SK-N-MC (cell line): ENCODE results near the gene SSH3.
"Not testable (repeated sequence)": the region's sequence is repeated elsewhere in the genome, so short reads cannot be mapped to it uniquely, and the experiment has no call there.

Experiments
- DNase-seq: peaks from one replicate; pipeline ENCODE4 v3.0.0-alpha.2; 2011; ENCODE audit warnings: low read depth, low spot score
- H3K27ac ChIP-seq: fragments of 200-600 bp; sonication (generic); 2 replicates; pipeline ENCODE4 v1.5.1; 2016; ENCODE audit warnings: mixed run types
- H3K36me3 ChIP-seq: fragments of 200-600 bp; sonication (generic); 2 replicates; pipeline ENCODE4 v1.6.1; 2017; ENCODE audit warnings: antibody characterized with exemption, low read length, mixed read lengths; ENCODE audit not compliant: insufficient read depth
- H3K4me3 ChIP-seq: fragments of 200-600 bp; sonication (generic); 2 replicates; pipeline ENCODE4 v1.5.1; 2016
- H3K9ac ChIP-seq: fragments of 200-600 bp; sonication (generic); 2 replicates; pipeline ENCODE4 v1.8.0; 2017; ENCODE audit warnings: mixed run types, mixed read lengths; ENCODE audit not compliant: insufficient read length
- H3K9me3 ChIP-seq: fragments of 200-600 bp; sonication (generic); 2 replicates; pipeline ENCODE4 v1.6.1; 2017; ENCODE audit warnings: low read depth, mild to moderate bottlenecking, antibody characterized with exemption, low read length, moderate library complexity, mixed read lengths
- EZH2 ChIP-seq: fragments of 200-600 bp; sonication (generic); IDR thresholded peaks from one replicate; pipeline ENCODE4 v1.6.1; 2017; ENCODE audit warnings: antibody characterized with exemption
- FOXP2 ChIP-seq: optimal IDR thresholded peaks from 2 replicates; pipeline ENCODE3; 2011; ENCODE audit warnings: mild to moderate bottlenecking, moderate library complexity; ENCODE audit not compliant: insufficient read depth; ENCODE audit errors: extremely low read length, control extremely low read depth
- POLR2AphosphoS5 ChIP-seq: IDR thresholded peaks from 2 replicates; pipeline ENCODE4 v1.6.1; 2012; ENCODE audit warnings: mild to moderate bottlenecking, low read depth, low read length, borderline replicate concordance

SSH3 gene

GRCh38 chr11:67260885-67261639, 42.3 kb upstream of the SSH3 start:
- not testable (repeated sequence) for H3K9me3 ChIP-seq, DNase-seq, H3K27ac ChIP-seq, H3K36me3 ChIP-seq, H3K9ac ChIP-seq
- H3K4me3 ChIP-seq, result peak overlapping the region; percentile 71
- peak; percentile 42; the same call in 1 of the 2 replicates for TF ChIP-seq POLR2AphosphoS5

GRCh38 chr11:67261640-67261945, 41.7 kb upstream of the SSH3 start:
- DNase-seq, result no peak
- Histone ChIP-seq H3K36me3 (peaks cover 5% of the 10 kb centered on the region; the same call in 1 of the 2 replicates), H3K9me3 (no peaks in the 10 kb centered on the region), H3K9ac (no peak overlapping the region), H3K27ac (no peak overlapping the region), H3K4me3 (peak overlapping the region; percentile 71)
- no peak for TF ChIP-seq POLR2AphosphoS5
- TF ChIP-seq EZH2, result no peak
- no peak for TF ChIP-seq FOXP2

DNA sequence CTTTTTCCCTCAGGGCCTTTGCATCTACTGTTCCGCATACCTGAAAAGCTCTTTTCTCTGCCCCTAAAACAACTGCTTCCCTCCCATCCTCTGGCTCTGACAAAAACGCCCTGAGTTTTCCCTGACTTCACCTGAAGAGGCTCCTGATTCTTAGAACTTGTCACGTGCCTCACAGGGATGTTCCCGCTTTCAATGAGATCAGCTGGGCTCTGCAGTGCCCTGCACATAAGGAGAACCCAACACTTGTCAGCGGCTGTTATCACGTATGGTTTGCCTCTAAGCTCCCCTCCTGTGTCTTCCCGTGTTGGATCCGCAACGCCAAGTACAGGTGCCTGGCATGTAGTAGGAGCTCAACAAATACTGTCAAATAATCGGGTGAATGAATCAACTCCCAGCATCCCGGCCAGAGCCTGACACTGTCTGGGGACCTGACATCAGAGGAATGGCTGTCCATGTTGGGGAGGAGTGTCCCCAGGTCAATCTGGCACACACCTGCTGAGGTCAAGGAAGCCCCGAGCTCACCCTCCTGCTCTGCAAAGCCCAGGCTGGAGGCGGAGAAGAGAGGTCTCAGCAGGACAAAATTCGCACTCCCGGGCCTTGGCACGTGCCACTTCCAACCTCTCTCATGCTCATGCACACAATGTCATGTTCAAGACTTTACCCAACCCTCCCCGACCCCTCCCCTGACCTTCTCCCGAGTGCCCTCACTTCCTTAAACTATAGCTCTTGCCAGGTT, 41.2 kb upstream of the SSH3 start:
- no peak for DNase-seq
- Histone ChIP-seq H3K4me3 (peak overlapping the region; percentile 71; the same call in 1 of the 2 replicates), H3K36me3 (no peaks in the 10 kb centered on the region), H3K9ac (no peak overlapping the region), H3K9me3 (no peaks in the 10 kb centered on the region), H3K27ac (no peak overlapping the region)
- TF ChIP-seq EZH2 (no peak), POLR2AphosphoS5 (no peak), FOXP2 (no peak)

GRCh38 chr11:67262731-67263675, 40.3 kb upstream of the SSH3 start:
- Histone ChIP-seq H3K9ac (no peak overlapping the region), H3K9me3 (no peaks in the 10 kb centered on the region), H3K27ac (no peak overlapping the region), H3K36me3 (peaks cover 3% of the 10 kb centered on the region; the same call in 1 of the 2 replicates), H3K4me3 (no peak overlapping the region)
- TF ChIP-seq EZH2, result no peak
- no peak for TF ChIP-seq FOXP2
- no peak; the same call in 1 of the 2 replicates for TF ChIP-seq POLR2AphosphoS5
- DNase-seq, result no peak

GRCh38 chr11:67264260-67264659, 39.1 kb upstream of the SSH3 start:
- no peaks in the 10 kb centered on the region for H3K9me3 ChIP-seq
- H3K27ac ChIP-seq, result no peak overlapping the region
- H3K36me3 ChIP-seq, result peaks cover 5% of the 10 kb centered on the region; the same call in 1 of the 2 replicates
- no peak overlapping the region for H3K9ac ChIP-seq
- TF ChIP-seq EZH2 (no peak), FOXP2 (no peak), POLR2AphosphoS5 (no peak)
- no peak overlapping the region for H3K4me3 ChIP-seq
- DNase-seq, result no peak

DNA sequence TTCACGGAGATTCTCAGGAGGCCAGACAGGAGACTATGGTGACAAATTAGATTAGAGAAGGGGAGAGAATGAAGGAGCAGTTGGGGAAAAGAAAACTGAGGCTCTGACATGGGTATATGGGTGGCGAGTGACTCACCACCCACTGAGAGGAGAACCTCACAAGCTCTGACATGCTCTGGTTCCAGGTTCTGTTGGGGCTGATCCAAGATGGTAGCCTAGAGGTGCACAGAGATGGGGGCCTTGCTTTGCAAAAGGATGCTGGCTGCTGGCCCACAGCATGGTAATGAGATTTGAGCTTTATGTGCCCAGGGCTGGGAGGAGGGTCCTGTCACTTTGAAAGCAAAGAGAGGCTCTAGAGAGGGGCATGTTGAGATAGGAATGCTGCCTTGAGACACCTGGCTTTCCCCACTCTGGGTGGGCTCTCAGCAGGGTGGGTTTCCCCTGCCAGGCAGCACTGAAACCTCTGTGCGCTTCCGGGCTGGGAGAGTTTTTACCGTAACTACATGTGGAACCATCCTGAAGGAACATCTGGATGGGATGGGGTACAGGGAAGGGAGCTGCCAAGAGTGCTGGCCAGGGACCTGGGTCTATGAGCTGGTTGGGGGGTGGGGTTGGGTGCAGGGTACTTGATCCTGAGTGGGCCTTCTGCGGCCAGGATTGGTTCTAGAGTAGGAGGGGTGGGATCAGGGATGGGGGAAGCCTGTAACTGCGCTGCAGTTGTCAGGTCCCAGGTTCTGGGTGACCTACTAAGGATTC, 38.3 kb upstream of the SSH3 start:
- no peak for DNase-seq
- H3K27ac ChIP-seq, result no peak overlapping the region
- no peak overlapping the region for H3K4me3 ChIP-seq
- no peak overlapping the region for H3K9ac ChIP-seq
- H3K9me3 ChIP-seq, result no peaks in the 10 kb centered on the region
- TF ChIP-seq EZH2 (no peak), POLR2AphosphoS5 (no peak)
- peaks cover 5% of the 10 kb centered on the region; the same call in 1 of the 2 replicates for H3K36me3 ChIP-seq

DNA sequence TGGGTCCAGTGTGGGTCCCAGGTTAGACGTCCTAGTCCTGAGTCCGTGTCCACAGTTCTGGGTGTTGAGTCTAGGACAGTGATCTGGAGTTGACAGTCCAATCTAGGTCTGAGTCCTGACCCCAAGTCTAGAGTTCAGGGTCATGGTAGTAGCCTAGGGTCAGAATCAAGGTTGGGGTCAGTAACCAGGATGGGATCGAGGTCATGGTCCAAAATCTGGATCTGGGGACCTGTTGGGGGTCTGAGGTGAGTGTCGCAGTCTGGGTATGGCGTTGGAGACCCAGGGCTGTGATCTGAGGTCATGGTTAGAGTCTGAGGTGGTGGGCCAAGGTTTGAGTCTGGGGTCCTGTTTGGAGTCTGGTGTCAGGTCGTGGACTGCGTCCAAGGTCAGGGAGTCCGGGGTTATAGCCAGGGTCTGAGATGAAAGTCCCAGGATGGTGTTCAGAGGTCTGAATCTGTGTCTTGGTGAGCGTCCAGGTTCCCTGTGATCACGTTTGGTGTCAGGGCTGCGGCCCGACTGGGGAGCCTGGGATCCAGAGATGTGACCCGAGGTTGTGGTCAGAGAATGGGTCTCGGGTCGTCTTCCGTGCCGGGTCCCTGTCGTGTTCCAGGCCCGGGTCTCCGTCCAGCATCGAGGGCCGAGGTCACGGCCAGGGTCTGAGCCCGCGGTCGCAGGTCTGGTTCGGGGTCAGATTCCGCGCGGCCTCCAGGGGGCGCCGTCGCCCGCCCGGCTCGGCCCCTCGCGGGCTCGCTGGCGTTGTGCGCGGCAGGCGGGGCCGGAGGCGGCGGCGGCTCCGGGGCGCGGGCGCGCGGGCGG, 37.5 kb upstream of the SSH3 start:
- Histone ChIP-seq H3K9me3 (no peaks in the 10 kb centered on the region), H3K27ac (no peak overlapping the region), H3K9ac (peak overlapping the region; percentile 44), H3K4me3 (peak overlapping the region; percentile 71), H3K36me3 (peaks cover 5% of the 10 kb centered on the region; the same call in 1 of the 2 replicates)
- DNase-seq, result no peak
- TF ChIP-seq FOXP2 (no peak), EZH2 (no peak), POLR2AphosphoS5 (no peak)
